Measurements from ENCODE around the gene TRUB2.

DNA sequence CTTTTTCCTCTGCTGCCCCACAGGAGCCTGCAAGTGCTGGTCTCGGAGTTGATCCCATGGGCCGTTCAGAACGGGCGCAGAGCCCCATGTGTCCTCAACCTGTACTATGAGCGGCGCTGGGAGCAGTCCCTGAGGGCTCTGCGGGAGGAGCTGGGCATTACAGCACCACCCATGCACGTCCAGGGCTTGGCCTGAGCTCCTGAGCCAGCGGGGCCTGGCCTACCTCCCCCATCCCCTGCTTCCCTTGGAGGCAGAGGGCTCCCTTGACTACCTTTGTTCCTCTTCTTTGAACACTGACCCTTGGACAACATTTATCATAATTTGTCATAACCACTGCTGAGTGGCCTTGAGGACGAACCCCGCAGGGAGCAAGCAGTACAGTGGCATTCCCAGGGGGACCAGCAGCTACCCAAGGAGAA lies 11.2 kb upstream of the TRUB2 start:
- TF ChIP-seq, protein P1, sequence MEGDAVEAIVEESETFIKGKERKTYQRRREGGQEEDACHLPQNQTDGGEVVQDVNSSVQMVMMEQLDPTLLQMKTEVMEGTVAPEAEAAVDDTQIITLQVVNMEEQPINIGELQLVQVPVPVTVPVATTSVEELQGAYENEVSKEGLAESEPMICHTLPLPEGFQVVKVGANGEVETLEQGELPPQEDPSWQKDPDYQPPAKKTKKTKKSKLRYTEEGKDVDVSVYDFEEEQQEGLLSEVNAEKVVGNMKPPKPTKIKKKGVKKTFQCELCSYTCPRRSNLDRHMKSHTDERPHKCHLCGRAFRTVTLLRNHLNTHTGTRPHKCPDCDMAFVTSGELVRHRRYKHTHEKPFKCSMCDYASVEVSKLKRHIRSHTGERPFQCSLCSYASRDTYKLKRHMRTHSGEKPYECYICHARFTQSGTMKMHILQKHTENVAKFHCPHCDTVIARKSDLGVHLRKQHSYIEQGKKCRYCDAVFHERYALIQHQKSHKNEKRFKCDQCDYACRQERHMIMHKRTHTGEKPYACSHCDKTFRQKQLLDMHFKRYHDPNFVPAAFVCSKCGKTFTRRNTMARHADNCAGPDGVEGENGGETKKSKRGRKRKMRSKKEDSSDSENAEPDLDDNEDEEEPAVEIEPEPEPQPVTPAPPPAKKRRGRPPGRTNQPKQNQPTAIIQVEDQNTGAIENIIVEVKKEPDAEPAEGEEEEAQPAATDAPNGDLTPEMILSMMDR (IDR thresholded peaks at IDR 0.05), result no peak
- TF ChIP-seq POLR2A (IDR thresholded peaks at IDR 0.05), result no peak
